ENCODE measurements around the gene MALSU1. TPM values are rescaled to one million over a fixed set of nuclear protein-coding genes. Genes with fewer than 3 reads are reported as not detected.

The MALSU1 gene
- total RNA-seq, 1 donor from 2014 or later, result 43.3 TPM

DNA sequence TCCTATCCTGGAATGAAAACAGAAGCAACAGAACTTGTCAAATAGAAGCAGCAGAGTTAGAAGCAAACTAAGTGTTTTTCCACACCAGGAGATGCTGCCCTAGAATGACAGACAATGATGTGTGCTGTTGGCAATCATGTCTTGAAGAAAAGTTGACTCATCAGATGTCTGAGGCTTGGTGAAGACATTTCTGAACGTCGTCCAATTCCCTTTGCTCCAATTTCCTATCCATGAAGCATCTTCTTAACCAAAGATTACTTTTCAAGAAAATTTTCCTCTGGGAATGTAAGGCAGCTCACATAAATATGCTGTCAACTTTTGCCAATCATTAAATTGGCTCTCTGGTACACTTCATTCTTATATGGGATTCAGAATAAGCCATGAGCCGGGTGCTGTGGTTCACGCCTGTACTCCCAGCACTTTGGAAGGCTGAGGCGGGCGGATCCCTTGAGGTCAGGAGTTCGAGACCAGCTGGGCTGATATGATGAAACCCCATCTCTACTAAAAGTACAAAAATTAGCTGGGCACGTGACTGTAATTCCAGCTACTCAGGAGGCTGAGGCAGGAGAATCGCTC lies 34.6 kb downstream of the MALSU1 start:
- no peak for DNase-seq (ENCODE audit: low spot score in 2 of 2, unreplicated experiment in 2 of 2)

DNA sequence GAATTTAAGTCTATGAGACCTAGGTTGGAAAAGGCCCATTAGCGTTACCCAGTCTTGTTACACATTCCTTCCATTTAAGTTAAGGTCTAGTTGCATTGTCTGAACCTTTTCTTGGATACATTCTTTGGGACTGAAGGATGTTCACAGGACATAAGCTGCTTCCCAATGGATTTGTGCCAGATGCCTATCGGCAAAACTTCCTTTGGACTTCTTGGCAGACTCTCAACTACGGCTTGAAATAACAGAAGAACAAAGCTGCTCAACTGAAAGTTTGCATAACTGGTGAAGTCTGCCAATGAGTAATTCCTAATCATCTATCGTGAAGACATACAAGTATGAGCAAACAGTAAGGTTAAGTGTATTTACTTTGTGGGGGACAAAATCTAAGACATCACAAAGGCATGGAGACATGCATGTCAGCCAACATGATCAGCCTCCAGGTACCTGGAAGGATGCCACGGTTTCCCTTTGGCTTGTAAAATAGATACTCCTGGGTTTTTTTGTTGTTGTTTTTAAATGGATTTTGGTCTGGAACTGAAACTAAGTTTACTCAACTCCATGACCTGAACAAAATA lies 35.4 kb downstream of the MALSU1 start:
- Mint-ChIP-seq H3K4me3 (no peak overlapping the region), H3K9me3 (peaks cover 8% of the 10 kb centered on the region), H3K4me1 (peaks cover 46% of the 10 kb centered on the region), H3K36me3 (peaks cover 41% of the 10 kb centered on the region), H3K27ac (peak overlapping the region; percentile 72), H3K27me3 (ENCODE audit: low read depth) (no peaks in the 10 kb centered on the region)
- TF ChIP-seq, protein P1, sequence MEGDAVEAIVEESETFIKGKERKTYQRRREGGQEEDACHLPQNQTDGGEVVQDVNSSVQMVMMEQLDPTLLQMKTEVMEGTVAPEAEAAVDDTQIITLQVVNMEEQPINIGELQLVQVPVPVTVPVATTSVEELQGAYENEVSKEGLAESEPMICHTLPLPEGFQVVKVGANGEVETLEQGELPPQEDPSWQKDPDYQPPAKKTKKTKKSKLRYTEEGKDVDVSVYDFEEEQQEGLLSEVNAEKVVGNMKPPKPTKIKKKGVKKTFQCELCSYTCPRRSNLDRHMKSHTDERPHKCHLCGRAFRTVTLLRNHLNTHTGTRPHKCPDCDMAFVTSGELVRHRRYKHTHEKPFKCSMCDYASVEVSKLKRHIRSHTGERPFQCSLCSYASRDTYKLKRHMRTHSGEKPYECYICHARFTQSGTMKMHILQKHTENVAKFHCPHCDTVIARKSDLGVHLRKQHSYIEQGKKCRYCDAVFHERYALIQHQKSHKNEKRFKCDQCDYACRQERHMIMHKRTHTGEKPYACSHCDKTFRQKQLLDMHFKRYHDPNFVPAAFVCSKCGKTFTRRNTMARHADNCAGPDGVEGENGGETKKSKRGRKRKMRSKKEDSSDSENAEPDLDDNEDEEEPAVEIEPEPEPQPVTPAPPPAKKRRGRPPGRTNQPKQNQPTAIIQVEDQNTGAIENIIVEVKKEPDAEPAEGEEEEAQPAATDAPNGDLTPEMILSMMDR (IDR thresholded peaks at IDR 0.05; ENCODE audit: unreplicated experiment), result no peak
- DNase-seq (ENCODE audit: low spot score in 2 of 2, unreplicated experiment in 2 of 2), result peak in 1 of 2 experiments; percentile 46

More for the DNA sequence above, 34.6 kb downstream of the MALSU1 start:
- Mint-ChIP-seq H3K9me3 (peaks cover 8% of the 10 kb centered on the region), H3K27ac (peak overlapping the region; percentile 77), H3K27me3 (ENCODE audit: low read depth) (no peaks in the 10 kb centered on the region), H3K4me3 (no peak overlapping the region), H3K36me3 (peaks cover 38% of the 10 kb centered on the region), H3K4me1 (peaks cover 39% of the 10 kb centered on the region)
- TF ChIP-seq, protein P1 (IDR thresholded peaks at IDR 0.05; ENCODE audit: unreplicated experiment), result no peak

DNA sequence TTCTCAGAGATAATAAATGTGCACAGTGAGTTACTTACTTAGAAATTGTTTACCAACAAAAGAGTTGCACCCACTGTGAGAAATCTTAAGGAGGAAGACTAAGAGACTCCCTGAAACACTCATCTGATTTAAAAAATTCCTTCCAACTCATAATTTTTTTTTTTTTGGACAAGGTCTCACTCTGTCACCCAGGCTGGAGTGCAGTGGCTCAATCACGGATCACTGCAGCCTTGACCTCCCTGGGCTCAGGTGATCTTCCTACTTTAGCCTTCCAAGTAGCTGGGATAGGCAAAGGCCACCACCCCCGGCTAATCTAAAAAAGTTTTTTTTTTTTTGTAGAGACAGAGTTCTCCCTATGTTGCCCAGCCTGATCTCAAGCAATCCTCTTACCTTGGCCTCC lies 36.0 kb downstream of the MALSU1 start:
- Mint-ChIP-seq H3K27me3 (ENCODE audit: low read depth) (no peaks in the 10 kb centered on the region), H3K27ac (peak overlapping the region; percentile 72), H3K36me3 (peaks cover 41% of the 10 kb centered on the region), H3K9me3 (peaks cover 8% of the 10 kb centered on the region), H3K4me3 (no peak overlapping the region), H3K4me1 (peaks cover 46% of the 10 kb centered on the region)
- DNase-seq (ENCODE audit: low spot score in 2 of 2, unreplicated experiment in 2 of 2), result no peak
- TF ChIP-seq, protein P1 (IDR thresholded peaks at IDR 0.05; ENCODE audit: unreplicated experiment), result no peak

DNA sequence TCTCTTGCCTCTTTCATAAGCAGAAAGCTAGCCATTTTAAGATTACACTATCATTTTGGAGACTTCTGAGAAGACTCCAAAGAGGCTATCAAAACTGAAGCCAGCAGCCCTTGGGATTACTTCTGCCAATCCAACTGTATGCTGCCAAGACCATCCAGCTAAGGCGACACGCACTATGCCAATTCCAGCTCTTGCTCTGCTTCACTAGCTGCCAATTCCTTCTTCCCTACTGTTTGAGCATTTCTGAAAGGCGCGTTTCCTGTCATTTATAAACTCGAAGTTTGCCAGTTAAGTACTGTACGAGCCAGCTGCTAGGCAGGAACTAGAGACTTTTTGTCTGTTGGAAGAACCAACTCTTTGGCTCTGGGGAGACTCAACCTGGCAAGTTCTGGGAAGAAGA lies 36.5 kb downstream of the MALSU1 start:
- peaks cover 42% of the 10 kb centered on the region for H3K36me3 Mint-ChIP-seq

DNA sequence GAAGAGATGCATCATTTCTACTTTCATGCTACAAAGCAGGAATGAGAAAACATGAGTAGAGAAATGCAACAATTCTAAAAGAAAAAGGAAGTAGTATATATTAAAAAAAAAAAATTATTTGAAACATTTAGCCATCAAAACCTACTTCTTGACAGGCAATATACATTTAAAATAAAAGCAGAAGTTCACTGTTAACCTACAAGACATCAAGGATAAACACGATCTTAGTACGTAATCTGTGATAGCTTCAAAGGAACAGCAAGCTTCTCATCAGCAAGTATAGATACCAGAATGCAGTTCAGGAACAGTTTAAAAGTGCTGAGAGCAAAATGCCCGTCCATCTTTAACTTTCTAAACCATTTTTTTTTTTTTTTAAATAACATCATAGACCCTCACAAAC lies 36.9 kb downstream of the MALSU1 start:
- TF ChIP-seq, protein P1 (IDR thresholded peaks at IDR 0.05; ENCODE audit: unreplicated experiment), result no peak
- Mint-ChIP-seq H3K27ac (peak overlapping the region; percentile 72), H3K27me3 (ENCODE audit: low read depth) (no peaks in the 10 kb centered on the region)

More for the DNA sequence above, 36.5 kb downstream of the MALSU1 start:
- H3K4me3 Mint-ChIP-seq, result no peak overlapping the region
- no peaks in the 10 kb centered on the region for H3K27me3 Mint-ChIP-seq (ENCODE audit: low read depth)
- H3K4me1 Mint-ChIP-seq, result peaks cover 46% of the 10 kb centered on the region
- H3K27ac Mint-ChIP-seq, result peak overlapping the region; percentile 72
- DNase-seq (ENCODE audit: low spot score in 2 of 2, unreplicated experiment in 2 of 2), result no peak
- TF ChIP-seq, protein P1 (IDR thresholded peaks at IDR 0.05; ENCODE audit: unreplicated experiment), result no peak
- peaks cover 8% of the 10 kb centered on the region for H3K9me3 Mint-ChIP-seq

More for the DNA sequence above, 36.9 kb downstream of the MALSU1 start:
- H3K4me3 Mint-ChIP-seq, result no peak overlapping the region
- H3K36me3 Mint-ChIP-seq, result peaks cover 41% of the 10 kb centered on the region
- DNase-seq (ENCODE audit: low spot score in 2 of 2, unreplicated experiment in 2 of 2), result no peak
- peaks cover 46% of the 10 kb centered on the region for H3K4me1 Mint-ChIP-seq
- H3K9me3 Mint-ChIP-seq, result peaks cover 8% of the 10 kb centered on the region

All from mesothelial cell of epicardium (in vitro differentiated cells).